Esophagus squamous epithelium (tissue), 4 donors: ENCODE measurements around the gene SNX14.

ENCODE experiments used
- CTCF ChIP-seq, 6 experiments: fragments of 450-650 bp in 4 of 6; fragments of 200-600 bp in 2 of 6; sonication (generic) in 2 of 6; IDR thresholded peaks; one replicate each; pipeline ENCODE4 v1.5.1; 2016 to 2019; ENCODE audit warnings: antibody characterized with exemption in 6 of 6, mild to moderate bottlenecking in 4 of 6, moderate library complexity in 4 of 6
- POLR2A ChIP-seq, 4 donors: fragments of 450-650 bp; IDR thresholded peaks; one replicate each; pipeline ENCODE4 v1.6.1; 2017; ENCODE audit warnings: antibody characterized with exemption in 4 of 4, mild to moderate bottlenecking in 4 of 4, moderate library complexity in 3 of 4

- TF ChIP-seq CTCF (IDR thresholded peaks at IDR 0.05), result no peak
- TF ChIP-seq POLR2A (IDR thresholded peaks at IDR 0.05), result no peak
These were observed 132.5 kb downstream of the SNX14 start for GRCh38 chr6:85460921-85461797.
